Memory B cell (primary cell): Measurements from ENCODE around the gene ADAMTS3.

Source experiments
- ATAC-seq: fragments of 150-1000 bp; cut with Tn5 transposase; 2 replicates; pipeline ENCODE4 v1.10.0; 2021; ENCODE audit warnings: low read depth, mild to moderate bottlenecking, moderate library complexity
- DNase-seq, 2 donors: peaks; one replicate each; pipeline ENCODE4 v3.0.0; 2022; ENCODE audit warnings: low spot score in 2 of 2
- H3K27ac Mint-ChIP-seq: one replicate; pipeline ENCODE4 v1.8.0; 2022; ENCODE audit warnings: mild to moderate bottlenecking, moderate library complexity, mixed read lengths
- H3K27me3 Mint-ChIP-seq: one replicate; pipeline ENCODE4 v1.8.0; 2022; ENCODE audit warnings: mixed read lengths
- H3K36me3 Mint-ChIP-seq: one replicate; pipeline ENCODE4 v1.8.0; 2022; ENCODE audit warnings: mild to moderate bottlenecking, mixed read lengths
- H3K4me1 Mint-ChIP-seq: one replicate; pipeline ENCODE4 v1.8.0; 2022; ENCODE audit warnings: mixed read lengths
- H3K4me3 Mint-ChIP-seq: one replicate; pipeline ENCODE4 v1.8.0; 2022; ENCODE audit warnings: mild to moderate bottlenecking, moderate library complexity, mixed read lengths
- H3K9me3 Mint-ChIP-seq: one replicate; pipeline ENCODE4 v1.8.0; 2022; ENCODE audit warnings: mixed read lengths

ADAMTS3 gene

DNA sequence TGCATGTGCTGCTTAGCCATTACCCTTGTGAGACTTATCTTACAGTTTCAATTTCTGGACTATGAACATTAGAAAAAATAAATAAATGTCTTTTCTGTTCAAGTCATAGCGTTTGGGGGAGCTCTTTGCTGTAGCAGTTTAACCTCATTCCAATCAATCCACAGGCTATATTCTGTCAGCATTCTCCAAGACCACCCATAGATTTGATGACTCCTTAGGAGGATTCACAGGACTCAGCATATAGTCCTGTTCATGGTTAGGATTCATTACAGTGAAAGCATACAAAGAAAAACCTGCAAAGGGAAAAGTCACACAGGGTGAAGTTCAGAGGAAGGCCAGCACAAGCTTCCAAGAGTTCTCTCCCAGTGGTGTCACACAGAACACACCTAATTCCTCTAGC, 180.5 kb downstream of the ADAMTS3 start:
- no peaks in the 10 kb centered on the region for H3K4me1 Mint-ChIP-seq
- H3K36me3 Mint-ChIP-seq, result no peaks in the 10 kb centered on the region
- H3K9me3 Mint-ChIP-seq, result no peaks in the 10 kb centered on the region
- no peak overlapping the region for H3K27ac Mint-ChIP-seq
- no peak overlapping the region for H3K4me3 Mint-ChIP-seq
- no peaks in the 10 kb centered on the region for H3K27me3 Mint-ChIP-seq
- DNase-seq, result no peak
- no peak for ATAC-seq

DNA sequence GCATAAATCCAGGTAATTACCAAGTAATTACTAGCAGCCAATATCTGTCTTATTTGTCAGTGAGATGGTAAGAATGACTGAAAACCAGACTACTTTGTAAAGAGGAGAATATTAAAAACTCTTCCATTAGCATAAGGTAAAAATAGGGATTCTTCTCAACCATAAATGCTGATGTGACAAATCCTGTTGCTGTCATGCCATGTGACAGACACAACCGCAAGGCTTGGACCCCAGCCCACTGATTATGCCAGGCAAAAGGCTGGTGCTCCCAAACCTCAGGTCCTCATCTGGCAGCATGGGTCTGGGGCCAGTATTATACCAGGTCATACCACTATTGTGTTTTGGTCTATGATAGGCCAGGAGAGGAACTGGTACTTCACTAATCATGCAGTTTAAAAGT, 181.1 kb downstream of the ADAMTS3 start:
- H3K4me1 Mint-ChIP-seq, result no peaks in the 10 kb centered on the region
- DNase-seq (no peak), ATAC-seq (no peak)
- no peak overlapping the region for H3K27ac Mint-ChIP-seq
- H3K4me3 Mint-ChIP-seq, result no peak overlapping the region
- no peaks in the 10 kb centered on the region for H3K9me3 Mint-ChIP-seq
- H3K36me3 Mint-ChIP-seq, result no peaks in the 10 kb centered on the region
- H3K27me3 Mint-ChIP-seq, result no peaks in the 10 kb centered on the region

DNA sequence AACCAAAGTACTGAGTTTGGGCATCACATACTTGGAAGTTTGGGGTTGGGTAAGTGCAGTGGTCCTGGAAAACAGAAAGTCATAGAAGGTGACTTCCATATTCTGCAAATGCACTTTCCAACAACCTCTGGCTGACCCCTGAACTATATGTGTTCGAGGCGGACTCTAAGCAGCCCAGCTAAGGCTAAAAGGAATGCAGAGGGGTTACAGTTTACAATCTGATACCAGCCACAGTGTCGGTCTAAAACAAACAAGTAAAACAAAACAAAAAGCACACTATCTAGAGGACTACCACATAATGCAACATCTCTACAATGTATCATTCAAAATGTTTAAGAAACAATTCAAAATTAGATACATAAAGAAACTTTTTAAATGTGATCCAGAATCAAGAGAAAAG, 185.6 kb downstream of the ADAMTS3 start:
- Mint-ChIP-seq H3K36me3 (no peaks in the 10 kb centered on the region), H3K4me1 (no peaks in the 10 kb centered on the region), H3K4me3 (no peak overlapping the region), H3K27ac (no peak overlapping the region), H3K27me3 (no peaks in the 10 kb centered on the region), H3K9me3 (no peaks in the 10 kb centered on the region)
- DNase-seq (no peak), ATAC-seq (no peak)

DNA sequence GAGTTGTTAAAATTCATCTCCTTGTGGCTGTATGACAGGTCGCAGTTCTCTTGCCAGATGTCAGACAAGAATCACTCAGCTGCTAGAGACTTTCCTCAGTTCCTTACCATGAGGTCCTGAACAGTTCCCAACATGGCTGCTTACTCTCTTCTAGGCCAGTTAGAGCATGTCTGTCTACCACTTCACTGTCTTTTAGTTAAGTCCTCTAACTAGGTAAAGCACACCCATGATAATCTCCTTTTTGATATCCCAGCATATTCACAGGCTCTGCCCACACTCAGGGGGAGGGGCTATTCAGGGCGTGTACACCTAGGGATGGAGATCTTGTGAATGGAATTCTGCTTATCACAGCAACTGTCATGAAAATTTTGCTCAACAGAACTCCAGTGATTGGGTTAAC, 190.1 kb downstream of the ADAMTS3 start:
- Mint-ChIP-seq H3K4me3 (no peak overlapping the region), H3K9me3 (no peaks in the 10 kb centered on the region), H3K36me3 (no peaks in the 10 kb centered on the region), H3K27ac (no peak overlapping the region), H3K4me1 (no peaks in the 10 kb centered on the region), H3K27me3 (no peaks in the 10 kb centered on the region)
- ATAC-seq, result no peak
- DNase-seq, result no peak

DNA sequence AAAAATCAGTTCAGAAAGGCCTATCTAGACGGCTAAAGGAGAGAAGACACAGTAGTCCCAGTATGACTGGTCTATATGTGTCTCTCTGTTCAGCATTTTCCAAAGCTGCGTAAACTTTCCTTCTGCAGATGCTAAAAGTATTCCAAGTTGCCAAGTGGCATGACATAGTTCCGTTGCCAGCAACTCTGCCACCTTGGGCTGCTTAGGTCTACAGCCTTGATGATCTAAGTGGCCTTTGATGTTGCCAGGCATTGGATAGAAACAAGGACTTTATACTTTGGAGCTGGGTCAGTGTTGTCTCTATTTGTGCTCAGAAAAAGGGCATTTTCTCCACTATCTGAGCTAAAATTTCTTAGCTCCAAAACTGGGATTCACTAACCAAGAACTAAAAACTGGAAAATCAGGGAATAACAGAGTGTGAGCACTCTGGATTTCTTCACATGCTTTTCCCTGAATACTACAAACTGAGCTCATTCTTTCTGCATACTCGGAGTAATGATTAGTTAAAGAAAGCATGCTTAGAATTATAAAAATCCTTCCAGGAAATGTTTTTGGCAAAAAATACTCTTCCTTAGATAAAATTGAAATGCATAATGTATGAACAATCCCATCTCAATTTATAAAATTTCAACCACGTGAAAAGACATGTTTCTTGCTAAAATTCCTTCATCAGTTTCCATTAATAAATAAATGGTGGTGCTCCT, 191.4 kb downstream of the ADAMTS3 start:
- Mint-ChIP-seq H3K36me3 (no peaks in the 10 kb centered on the region), H3K4me1 (no peaks in the 10 kb centered on the region), H3K9me3 (no peaks in the 10 kb centered on the region), H3K27me3 (no peaks in the 10 kb centered on the region), H3K27ac (no peak overlapping the region), H3K4me3 (no peak overlapping the region)
- no peak for ATAC-seq
- DNase-seq, result no peak

DNA sequence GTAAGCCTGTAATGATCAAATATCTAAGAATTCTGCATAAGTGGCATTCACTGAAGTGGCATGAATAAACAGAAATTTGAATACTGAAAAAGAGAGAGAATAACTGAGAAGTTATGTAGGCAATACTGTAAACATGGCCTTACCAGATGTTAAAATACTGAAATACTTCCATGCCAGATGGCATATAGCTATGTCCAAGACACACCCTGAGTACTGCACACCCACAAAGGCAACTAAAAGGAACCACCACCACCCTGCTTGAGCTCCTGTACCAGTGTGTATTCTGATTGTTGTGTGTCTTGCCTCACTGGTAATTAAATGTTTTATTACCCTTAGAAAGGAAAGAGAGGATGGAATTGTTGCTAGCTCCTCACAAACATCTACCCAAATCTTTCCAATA, 192.1 kb downstream of the ADAMTS3 start:
- H3K4me1 Mint-ChIP-seq, result no peaks in the 10 kb centered on the region

DNA sequence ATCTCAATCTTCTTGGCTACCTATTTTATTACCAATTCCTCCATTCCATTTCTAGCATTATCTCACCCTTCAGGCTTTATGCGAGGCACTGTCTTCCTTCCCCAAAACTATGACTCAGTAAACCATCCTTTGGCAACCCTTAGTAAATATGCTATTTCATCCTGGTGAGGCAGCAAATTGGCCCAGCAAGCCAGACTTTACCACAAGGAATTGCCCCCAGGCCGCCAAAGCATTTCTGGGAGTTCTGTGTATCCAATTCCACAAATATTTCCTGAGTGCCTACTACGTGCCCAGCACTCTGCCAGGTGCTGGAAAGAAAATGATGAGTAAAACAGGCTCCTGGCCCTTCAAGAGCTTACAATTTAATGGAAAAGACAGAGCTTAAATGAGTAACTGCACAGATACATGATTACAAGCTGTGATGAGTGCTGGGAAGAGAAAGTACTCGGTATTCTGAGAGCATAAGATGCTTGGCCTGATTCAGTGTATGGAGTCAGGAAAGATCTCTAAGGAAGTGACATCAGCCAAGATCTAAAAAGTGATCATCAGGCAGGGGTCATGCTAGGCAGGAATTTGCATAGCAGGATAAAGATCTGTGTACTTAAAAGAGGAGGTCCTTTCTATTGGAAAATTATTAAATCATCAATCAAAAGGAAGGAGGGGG, 193.8 kb downstream of the ADAMTS3 start:
- no peaks in the 10 kb centered on the region for H3K36me3 Mint-ChIP-seq
- H3K27me3 Mint-ChIP-seq, result no peaks in the 10 kb centered on the region
- DNase-seq, result no peak
- no peak overlapping the region for H3K4me3 Mint-ChIP-seq
- ATAC-seq, result no peak
- no peaks in the 10 kb centered on the region for H3K4me1 Mint-ChIP-seq
- no peaks in the 10 kb centered on the region for H3K9me3 Mint-ChIP-seq
- no peak overlapping the region for H3K27ac Mint-ChIP-seq

More for the DNA sequence above, 192.1 kb downstream of the ADAMTS3 start:
- Mint-ChIP-seq H3K27ac (no peak overlapping the region), H3K27me3 (no peaks in the 10 kb centered on the region), H3K4me3 (no peak overlapping the region), H3K36me3 (no peaks in the 10 kb centered on the region), H3K9me3 (no peaks in the 10 kb centered on the region)
- ATAC-seq (no peak), DNase-seq (no peak)

DNA sequence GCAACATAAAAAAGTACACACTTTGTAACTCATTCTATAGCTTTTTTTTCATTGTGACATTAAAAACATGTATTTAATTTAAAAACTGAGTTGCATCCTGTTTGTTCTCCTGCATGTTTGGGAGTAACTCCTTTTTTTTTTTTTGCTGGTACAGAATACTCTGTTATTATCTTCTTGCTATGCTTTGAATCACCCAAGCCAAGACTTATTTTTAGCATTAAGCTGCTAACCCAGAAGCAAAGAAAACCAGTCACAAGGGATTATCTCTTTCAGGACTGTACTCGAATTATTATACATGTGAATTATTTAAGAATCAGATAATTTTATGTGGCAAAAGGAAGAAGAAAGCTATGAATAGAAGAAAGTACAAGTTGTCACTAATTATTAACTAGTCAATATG, 194.9 kb downstream of the ADAMTS3 start:
- Mint-ChIP-seq H3K4me1 (no peaks in the 10 kb centered on the region), H3K9me3 (no peaks in the 10 kb centered on the region), H3K27me3 (no peaks in the 10 kb centered on the region), H3K36me3 (no peaks in the 10 kb centered on the region), H3K27ac (no peak overlapping the region), H3K4me3 (no peak overlapping the region)
- DNase-seq (no peak), ATAC-seq (no peak)

DNA sequence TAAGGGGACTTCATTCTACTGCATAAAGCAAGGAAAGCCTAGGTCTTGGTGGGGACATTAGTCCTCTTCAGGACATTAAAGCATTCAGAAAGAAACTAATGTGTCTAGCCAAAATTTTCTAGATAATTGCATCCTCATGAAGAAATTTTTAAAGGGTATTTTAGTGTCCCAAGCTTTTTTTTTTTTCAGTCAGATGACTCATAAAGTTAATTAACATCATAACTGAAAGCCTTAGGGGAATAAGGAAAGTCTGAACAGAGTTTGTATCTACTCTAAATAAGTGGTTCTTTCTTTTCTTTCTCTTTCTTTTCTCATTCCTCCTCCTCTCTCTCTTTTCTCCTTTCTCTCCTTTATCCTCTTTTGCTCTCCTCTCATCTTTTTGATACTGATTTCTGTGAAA, 202.4 kb downstream of the ADAMTS3 start:
- no peaks in the 10 kb centered on the region for H3K36me3 Mint-ChIP-seq
- no peak overlapping the region for H3K4me3 Mint-ChIP-seq
- DNase-seq, result no peak
- ATAC-seq, result no peak
- H3K4me1 Mint-ChIP-seq, result no peaks in the 10 kb centered on the region
- no peak overlapping the region for H3K27ac Mint-ChIP-seq
- H3K9me3 Mint-ChIP-seq, result no peaks in the 10 kb centered on the region
- H3K27me3 Mint-ChIP-seq, result no peaks in the 10 kb centered on the region

DNA sequence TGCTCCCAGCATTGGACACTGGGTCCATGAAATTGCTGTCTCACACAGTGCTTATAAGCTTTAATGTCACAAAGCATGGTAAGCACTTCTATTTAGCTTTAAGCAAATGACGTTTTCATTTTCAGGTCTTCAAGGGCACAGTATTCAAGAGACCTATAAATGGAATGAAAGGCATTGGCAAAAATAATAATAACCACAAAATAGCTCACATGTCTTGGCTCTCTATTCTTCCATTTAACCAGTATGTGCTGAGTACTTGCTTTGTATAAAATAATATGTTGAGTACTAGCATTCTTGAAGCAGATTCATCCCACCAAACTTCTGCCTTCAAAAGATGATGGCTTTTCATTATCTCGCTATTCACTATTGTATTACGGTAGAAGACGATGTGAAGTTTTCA, 203.0 kb downstream of the ADAMTS3 start:
- ATAC-seq, result no peak
- H3K4me3 Mint-ChIP-seq, result no peak overlapping the region
- no peaks in the 10 kb centered on the region for H3K27me3 Mint-ChIP-seq
- no peaks in the 10 kb centered on the region for H3K36me3 Mint-ChIP-seq
- no peaks in the 10 kb centered on the region for H3K4me1 Mint-ChIP-seq
- no peak for DNase-seq
- no peak overlapping the region for H3K27ac Mint-ChIP-seq
- no peaks in the 10 kb centered on the region for H3K9me3 Mint-ChIP-seq

DNA sequence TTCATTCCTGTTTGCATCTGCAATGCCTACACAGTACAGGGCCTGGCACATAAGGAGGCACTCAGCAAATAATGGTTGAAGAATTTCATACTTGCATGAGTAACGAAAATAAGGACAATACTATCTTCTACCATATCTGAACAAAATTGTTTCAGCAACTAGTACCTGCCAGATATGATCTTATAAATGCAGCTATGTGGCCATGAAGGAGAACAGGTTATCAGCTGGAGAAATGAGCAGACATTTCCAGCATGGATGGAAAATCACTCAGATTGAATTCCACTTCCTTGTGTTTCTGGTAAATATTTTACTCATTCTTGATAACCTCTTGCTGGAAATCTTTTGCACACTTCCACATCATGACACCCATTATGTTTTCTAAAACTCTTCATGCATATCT, 204.0 kb downstream of the ADAMTS3 start:
- no peaks in the 10 kb centered on the region for H3K36me3 Mint-ChIP-seq
- no peaks in the 10 kb centered on the region for H3K9me3 Mint-ChIP-seq
- H3K27me3 Mint-ChIP-seq, result no peaks in the 10 kb centered on the region
- no peak overlapping the region for H3K27ac Mint-ChIP-seq
- ATAC-seq (no peak), DNase-seq (no peak)
- H3K4me3 Mint-ChIP-seq, result no peak overlapping the region
- H3K4me1 Mint-ChIP-seq, result no peaks in the 10 kb centered on the region

DNA sequence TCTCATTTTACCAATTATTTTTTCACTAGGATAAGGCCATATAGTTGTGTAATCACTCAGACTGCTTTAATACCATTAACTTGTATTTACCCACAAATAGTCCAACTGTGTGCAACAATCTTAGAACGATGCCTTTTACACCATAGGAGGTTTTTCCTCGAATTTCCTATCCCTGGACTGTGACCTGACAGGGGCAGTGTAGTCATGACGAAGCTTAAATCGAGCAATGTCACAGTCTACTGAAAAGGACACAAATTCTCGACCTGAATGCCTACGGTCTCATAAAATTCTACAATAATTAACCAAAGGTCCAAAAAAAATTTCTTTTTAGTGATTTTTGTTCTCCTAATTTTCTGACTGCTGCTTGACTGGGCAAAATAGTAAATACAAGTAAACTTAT, 208.9 kb downstream of the ADAMTS3 start:
- Mint-ChIP-seq H3K4me1 (no peaks in the 10 kb centered on the region), H3K36me3 (no peaks in the 10 kb centered on the region), H3K27ac (no peak overlapping the region), H3K9me3 (no peaks in the 10 kb centered on the region), H3K27me3 (no peaks in the 10 kb centered on the region), H3K4me3 (no peak overlapping the region)
- no peak for ATAC-seq
- no peak for DNase-seq

DNA sequence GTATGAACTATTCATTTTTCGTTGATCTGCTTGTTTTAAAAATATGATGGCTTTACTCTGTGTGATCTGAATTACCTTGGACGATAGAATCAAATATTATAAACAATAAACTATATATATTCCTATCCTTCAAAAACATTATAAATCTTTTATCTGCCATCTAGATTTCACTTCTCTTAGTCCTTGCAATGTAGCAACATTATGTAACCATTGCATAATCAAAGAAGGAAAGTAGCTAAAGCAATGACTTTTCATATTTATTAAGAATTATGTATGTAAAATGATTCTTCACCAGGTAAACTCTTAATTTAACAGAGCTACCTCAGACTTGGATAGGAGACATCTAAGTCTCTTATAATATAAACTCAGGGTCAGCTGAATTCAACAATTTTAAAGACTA, 210.5 kb downstream of the ADAMTS3 start:
- DNase-seq (no peak), ATAC-seq (no peak)
- Mint-ChIP-seq H3K27me3 (no peaks in the 10 kb centered on the region), H3K4me3 (no peak overlapping the region), H3K4me1 (no peaks in the 10 kb centered on the region), H3K27ac (no peak overlapping the region), H3K36me3 (no peaks in the 10 kb centered on the region), H3K9me3 (no peaks in the 10 kb centered on the region)

DNA sequence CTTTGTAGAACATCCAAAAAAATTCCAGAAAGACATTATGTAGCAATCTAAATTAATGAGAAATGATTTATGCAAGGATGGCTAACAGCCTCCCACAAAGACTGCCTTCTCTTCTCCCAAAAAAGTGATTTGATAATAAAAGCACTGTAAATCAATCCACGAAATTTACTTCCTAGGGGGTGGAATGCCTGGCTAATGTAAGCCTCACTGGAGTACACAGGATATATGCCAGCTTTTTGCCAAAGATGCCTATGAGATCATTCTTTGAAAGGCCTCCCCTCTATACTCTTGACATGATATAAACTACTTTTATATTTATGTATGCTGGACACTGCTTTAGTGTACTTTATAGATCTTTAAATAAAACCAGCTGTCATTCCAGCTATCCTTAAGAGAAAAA, 211.1 kb downstream of the ADAMTS3 start:
- H3K27me3 Mint-ChIP-seq, result no peaks in the 10 kb centered on the region
- H3K4me1 Mint-ChIP-seq, result no peaks in the 10 kb centered on the region
- no peak overlapping the region for H3K4me3 Mint-ChIP-seq
- H3K9me3 Mint-ChIP-seq, result no peaks in the 10 kb centered on the region
- H3K36me3 Mint-ChIP-seq, result no peaks in the 10 kb centered on the region
- DNase-seq (no peak), ATAC-seq (no peak)
- H3K27ac Mint-ChIP-seq, result no peak overlapping the region

DNA sequence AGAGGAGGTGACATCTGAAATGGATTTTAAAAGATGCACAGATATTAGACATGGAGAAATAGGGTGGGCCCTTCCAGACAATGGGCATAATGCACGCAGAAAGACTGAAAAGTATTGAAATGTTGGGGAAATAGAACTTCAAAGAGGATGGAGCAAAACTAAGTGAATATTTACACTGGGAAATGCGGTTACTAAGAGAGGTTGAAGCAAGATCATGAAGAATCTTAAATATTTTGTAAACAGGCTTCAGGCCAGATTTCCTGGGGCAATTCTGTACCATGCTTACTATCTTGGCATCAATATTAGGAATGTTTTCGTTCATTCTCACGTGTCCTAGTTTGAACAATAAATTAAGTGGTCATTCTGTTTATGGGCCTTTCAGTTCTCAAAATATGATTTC, 216.3 kb downstream of the ADAMTS3 start:
- DNase-seq (no peak), ATAC-seq (no peak)
- no peak overlapping the region for H3K4me3 Mint-ChIP-seq
- no peaks in the 10 kb centered on the region for H3K4me1 Mint-ChIP-seq
- H3K27ac Mint-ChIP-seq, result no peak overlapping the region
- H3K27me3 Mint-ChIP-seq, result peaks cover 3% of the 10 kb centered on the region
- H3K36me3 Mint-ChIP-seq, result no peaks in the 10 kb centered on the region
- no peaks in the 10 kb centered on the region for H3K9me3 Mint-ChIP-seq
